IMR-90 (cell line): ENCODE data around the gene MMP12. TPM values are rescaled to one million over a fixed set of nuclear protein-coding genes. Genes with fewer than 3 reads are reported as not detected.

ENCODE experiments used
- ATAC-seq: fragments of 200-7000 bp; cut with Tn5 transposase; 2 replicates; pipeline ENCODE4 v1.9.1; 2020; ENCODE audit warnings: low read depth, mild to moderate bottlenecking, moderate library complexity
- BruUV-seq: library from RNA; stranded (reverse); fragments of 400-500 nt; replicated peaks from 2 replicates; lab custom pipeline; 2021; lab: Mats Ljungman, UMichigan
- CTCF ChIA-PET: fragments of 300-600 bp; formaldehyde crosslinking; extraction: SDS; loops from one replicate; lab custom pipeline; 2021; ENCODE audit warnings: antibody characterized with exemption; lab: Yijun Ruan, JAX
- POLR2A ChIA-PET: fragments of 300-600 bp; sonication (Branson Sonifier 250); formaldehyde crosslinking; loops from one replicate; lab custom pipeline; 2022; ENCODE audit warnings: antibody characterized with exemption; ENCODE audit not compliant: unreplicated experiment; lab: Charles Lee
- DNase-seq: peaks from one replicate; pipeline ENCODE4 v3.0.0; 2013
- H2AFZ ChIP-seq: replicated peaks from 2 replicates; pipeline ENCODE3; 2013; ENCODE audit warnings: low read length, mild to moderate bottlenecking; ENCODE audit not compliant: poor library complexity
- H2AK5ac ChIP-seq: 2 replicates; pipeline ENCODE4 v1.6.1; 2013; ENCODE audit warnings: low read depth, low read length, inconsistent platforms
- H2AK9ac ChIP-seq: replicated peaks from 2 replicates; pipeline ENCODE3; 2013; ENCODE audit warnings: mild to moderate bottlenecking, low read depth, low read length, moderate library complexity; ENCODE audit not compliant: poor library complexity
- H2BK120ac ChIP-seq: 2 replicates; pipeline ENCODE4 v1.6.1; 2013; ENCODE audit warnings: low read depth, low read length, inconsistent platforms
- H2BK15ac ChIP-seq: 3 replicates; pipeline ENCODE4 v1.6.1; 2013; ENCODE audit warnings: low read depth, low read length, inconsistent platforms
- H2BK20ac ChIP-seq: 2 replicates; pipeline ENCODE4 v1.6.1; 2013; ENCODE audit warnings: low read depth, mild to moderate bottlenecking, inconsistent platforms, low read length, moderate library complexity
- H2BK5ac ChIP-seq: 2 replicates; pipeline ENCODE4 v1.6.1; 2013; ENCODE audit warnings: mild to moderate bottlenecking, low read depth, low read length, inconsistent platforms; ENCODE audit not compliant: poor library complexity, severe bottlenecking
- H3K14ac ChIP-seq: replicated peaks from 2 replicates; pipeline ENCODE4 v1.6.1; 2013; ENCODE audit warnings: low read depth, low read length, inconsistent platforms
- H3K18ac ChIP-seq: 2 replicates; pipeline ENCODE4 v1.6.1; 2013; ENCODE audit warnings: low read depth, low read length, control low read depth
- H3K23ac ChIP-seq: 2 replicates; pipeline ENCODE4 v1.6.1; 2013; ENCODE audit warnings: low read depth, low read length, inconsistent platforms
- H3K27ac ChIP-seq: 2 replicates; pipeline ENCODE4 v1.5.1; 2013; ENCODE audit warnings: mild to moderate bottlenecking, control low read depth, low read length; ENCODE audit not compliant: insufficient read depth
- H3K27me3 ChIP-seq: 2 replicates; pipeline ENCODE4 v1.6.1; 2013; ENCODE audit warnings: low read length; ENCODE audit not compliant: control insufficient read depth, insufficient read depth
- H3K36me3 ChIP-seq: 2 replicates; pipeline ENCODE4 v1.6.1; 2013; ENCODE audit warnings: low read length, mixed read lengths; ENCODE audit not compliant: control insufficient read depth, insufficient read depth
- H3K4ac ChIP-seq: 2 replicates; pipeline ENCODE4 v1.6.1; 2013; ENCODE audit warnings: low read depth, low read length, inconsistent platforms
- H3K4me1 ChIP-seq: 2 replicates; pipeline ENCODE4 v1.6.1; 2013; ENCODE audit warnings: low read length, mixed read lengths; ENCODE audit not compliant: control insufficient read depth, insufficient read depth
- H3K4me2 ChIP-seq: 2 replicates; pipeline ENCODE4 v1.6.1; 2013; ENCODE audit warnings: low read depth, mild to moderate bottlenecking, control low read depth, low read length, moderate library complexity
- H3K4me3 ChIP-seq: 2 replicates; pipeline ENCODE4 v1.5.1; 2013; ENCODE audit warnings: low read depth, mild to moderate bottlenecking, control low read depth, low read length, moderate library complexity; ENCODE audit not compliant: insufficient read depth
- H3K56ac ChIP-seq: 2 replicates; pipeline ENCODE4 v1.6.1; 2013; ENCODE audit warnings: low read length, inconsistent platforms; ENCODE audit not compliant: insufficient read depth; ENCODE audit errors: extremely low read depth
- H3K79me1 ChIP-seq, 2 experiments: 2 replicates each; pipeline ENCODE4 v1.6.1; 2013; ENCODE audit warnings: low read length in 2 of 2, inconsistent platforms in 1 of 2, low read depth in 1 of 2
- H3K9ac ChIP-seq: 2 replicates; pipeline ENCODE4 v1.6.1; 2013; ENCODE audit warnings: low read depth, low read length, control low read depth
- H3K9me1 ChIP-seq: 2 replicates; pipeline ENCODE4 v1.6.1; 2013; ENCODE audit warnings: low read length, inconsistent platforms; ENCODE audit not compliant: insufficient read depth
- H3K9me3 ChIP-seq: 2 replicates; pipeline ENCODE4 v1.6.1; 2013; ENCODE audit warnings: low read length; ENCODE audit not compliant: control insufficient read depth, insufficient read depth
- H4K20me1 ChIP-seq: 2 replicates; pipeline ENCODE4 v1.6.1; 2013; ENCODE audit warnings: low read length, inconsistent platforms; ENCODE audit not compliant: insufficient read depth
- H4K5ac ChIP-seq: 2 replicates; pipeline ENCODE4 v1.6.1; 2013; ENCODE audit warnings: mild to moderate bottlenecking, low read depth, low read length, control low read depth
- H4K8ac ChIP-seq, 2 experiments: 2 replicates each; pipeline ENCODE4 v1.6.1; 2013; ENCODE audit warnings: low read depth in 2 of 2, low read length in 2 of 2, control low read depth in 1 of 2, inconsistent platforms in 1 of 2
- H4K91ac ChIP-seq: 2 replicates; pipeline ENCODE4 v1.6.1; 2013; ENCODE audit warnings: low read depth, low read length, inconsistent platforms; ENCODE audit not compliant: insufficient read depth
- CTCF ChIP-seq: conservative IDR thresholded peaks from 2 replicates; pipeline ENCODE4 v1.5.1; 2012; ENCODE audit warnings: mild to moderate bottlenecking, low read depth, low read length, improper control_type of control experiment
- MAZ ChIP-seq: IDR thresholded peaks from 2 replicates; pipeline ENCODE4 v1.6.1; 2012; ENCODE audit warnings: low read depth, mild to moderate bottlenecking, low read length, improper control_type of control experiment, moderate library complexity, borderline replicate concordance
- RAD21 ChIP-seq: IDR thresholded peaks from 2 replicates; pipeline ENCODE4 v1.6.1; 2012; ENCODE audit warnings: low read length, improper control_type of control experiment
- RFX5 ChIP-seq: IDR thresholded peaks from 2 replicates; pipeline ENCODE4 v1.8.0; 2012; ENCODE audit warnings: low read depth, mild to moderate bottlenecking, low read length, moderate library complexity
- SMC3 ChIP-seq: fragments of 150-350 bp; IDR thresholded peaks from 2 replicates; pipeline ENCODE4 v1.6.1; 2016; ENCODE audit warnings: low read depth, mild to moderate bottlenecking, antibody characterized with exemption, low read length, moderate library complexity
- WGBS, 2 experiments: methylation state at CpG; one replicate each; pipeline versions ENCODE4 v1.1.5 to v1.1.7; 2013; ENCODE audit warnings: missing lambda C conversion rate in 2 of 2; ENCODE audit not compliant: insufficient read length in 1 of 2; ENCODE audit errors: extremely low coverage in 2 of 2; 5-methylcytosine and 5-hydroxymethylcytosine counted together
- dilution Hi-C: fragments of 300-500 bp; cut with HindIII; formaldehyde crosslinking; loops from one replicate; pipeline ENCODE4 v1.14.3; 2018; ENCODE audit warnings: low sequenced_read_pairs; ENCODE audit not compliant: unreplicated experiment
- in situ Hi-C: fragments of 300-500 bp; cut with MboI; formaldehyde crosslinking; loops from 3 replicates; pipeline ENCODE4 v1.14.3; 2019; ENCODE audit warnings: low sequenced_read_pairs, inconsistent platforms, mixed read lengths
- intact Hi-C: fragments of 100-400 bp; cut with micrococcal nuclease; formaldehyde crosslinking; loops from 2 replicates; pipeline ENCODE4 v1.10.0; 2022
- polyA plus RNA-seq, 3 experiments: library from polyadenylated mRNA; depleted of rRNA; stranded (reverse); fragments of >200 nt; gene quantifications; 2 replicates each; pipeline ENCODE4 v1.2.3, GENCODE V29; 2012; ENCODE audit warnings: low replicate concordance in 1 of 3
- total RNA-seq: library from RNA; depleted of rRNA; stranded (reverse); fragments of >200 nt; gene quantifications from 2 replicates; pipeline ENCODE4 v1.2.3, GENCODE V29; 2012

The MMP12 gene
- total and polyA plus RNA-seq, 2 of the 4 experiments (the other 2 are of a cell fraction) = not detected

GRCh38 chr11:102831489-102832440 is 43.0 kb downstream of the MMP12 start:
- POLR2A ChIA-PET = no interaction called here
- Histone ChIP-seq H3K79me1 (no peaks in the 10 kb centered on the region), H3K4me1 (no peaks in the 10 kb centered on the region; the same call in 1 of the 2 replicates), H2BK20ac (no peak overlapping the region), H3K14ac (no peak overlapping the region), H3K27ac (no peak overlapping the region), H3K36me3 (no peaks in the 10 kb centered on the region), H2BK120ac (no peak overlapping the region), H3K4ac (no peak overlapping the region), H4K5ac (no peak overlapping the region), H2AFZ (peak overlapping the region; percentile 81), H3K9me3 (no peaks in the 10 kb centered on the region), H3K4me2 (peak overlapping the region; percentile 78), H2BK15ac (no peak overlapping the region), H3K4me3 (peak overlapping the region; percentile 49), H4K20me1 (no peaks in the 10 kb centered on the region), H3K9ac (no peak overlapping the region), H2AK9ac (no peak overlapping the region), H3K27me3 (no peaks in the 10 kb centered on the region; the same call in 1 of the 2 replicates), H3K56ac (no peak overlapping the region), H2AK5ac (no peak overlapping the region), H4K91ac (no peak overlapping the region), H3K18ac (no peak overlapping the region), H3K23ac (no peak overlapping the region), H2BK5ac (no peak overlapping the region), H4K8ac (no peak overlapping the region), H3K9me1 (0 out of 2 replicates have a peak, but pooled peaks cover 2% of the 10 kb centered on the region)
- in situ Hi-C loops = no loop called here
- dilution Hi-C loops = no loop called here
- ATAC-seq (peak; percentile 54; the same call in 1 of the 2 replicates), DNase-seq (peak; percentile 23)
- TF ChIP-seq RAD21 (peak; percentile 59), CTCF (peak; percentile 58), SMC3 (peak; percentile 42), RFX5 (no peak), MAZ (no peak)
- intact Hi-C loops = no loop called here
- CTCF ChIA-PET = interaction anchor here (1.0 to 1.8 kb wide), 2 partner anchors 83 to 110 kb away, joined by 3 to 5 read pairs; no protein-coding TSS in a partner anchor
- WGBS, 2 experiments = 83% methylated on average over 12 of the region's 38 CpGs; no CpG with 5 or more reads in 1 of the 2 experiments
- BruUV-seq = no TSS peak
